Measurements from ENCODE around the gene TSC22D3.

TSC22D3 gene

GRCh38 chrX:107730991-107731766, 44.4 kb downstream of the TSC22D3 start:
- DNase-seq (ENCODE audit: low read depth) = no peak

DNA sequence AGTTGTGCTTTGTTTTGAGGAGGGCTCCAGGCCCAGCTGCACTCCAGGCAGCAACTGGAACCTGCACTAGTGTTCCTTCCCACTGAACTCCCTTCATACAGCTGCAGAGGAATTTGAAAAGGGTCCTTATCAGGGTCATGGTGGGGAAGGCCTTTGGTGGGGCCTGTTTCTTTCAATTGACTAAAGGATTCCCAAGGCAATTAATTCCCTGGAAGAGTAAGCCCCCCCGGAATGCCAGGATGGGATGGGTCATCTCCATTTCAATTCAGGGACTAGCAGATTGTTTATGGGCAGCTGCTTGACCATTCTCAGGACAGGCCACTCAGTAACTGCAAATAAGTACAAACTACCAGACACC, 45.3 kb downstream of the TSC22D3 start:
- DNase-seq (ENCODE audit: low read depth) = no peak

- no peak for DNase-seq (ENCODE audit: low read depth)
Observed at GRCh38 chrX:107729558-107730297, 45.9 kb downstream of the TSC22D3 start.

- DNase-seq (ENCODE audit: low read depth) = no peak
Observed at GRCh38 chrX:107728371-107729099, 47.1 kb downstream of the TSC22D3 start.

- DNase-seq (ENCODE audit: low read depth) = no peak
Observed at GRCh38 chrX:107726816-107727534, 48.6 kb downstream of the TSC22D3 start.

GRCh38 chrX:107725761-107726555, 49.6 kb downstream of the TSC22D3 start:
- no peak for DNase-seq (ENCODE audit: low read depth)

DNA sequence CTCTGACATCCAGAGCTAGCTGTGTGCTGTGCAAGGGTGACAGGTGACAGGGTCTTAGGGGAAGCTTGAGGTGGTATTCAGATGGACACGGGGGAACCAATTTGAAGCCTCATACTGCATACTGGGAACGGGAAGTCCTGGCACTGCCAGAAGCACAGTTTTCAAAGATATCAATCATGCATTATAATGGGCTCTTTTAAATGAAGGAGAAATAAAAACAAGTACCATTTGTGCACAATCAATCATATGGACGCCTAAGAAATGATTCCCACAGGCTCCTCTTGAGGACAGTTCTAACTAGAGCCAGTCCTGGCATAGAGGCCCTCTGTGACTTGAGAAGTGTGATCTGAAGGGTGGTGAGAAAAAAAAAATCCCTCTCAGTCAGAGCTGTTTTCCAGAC, 50.9 kb downstream of the TSC22D3 start:
- DNase-seq (ENCODE audit: low read depth) = no peak

DNA sequence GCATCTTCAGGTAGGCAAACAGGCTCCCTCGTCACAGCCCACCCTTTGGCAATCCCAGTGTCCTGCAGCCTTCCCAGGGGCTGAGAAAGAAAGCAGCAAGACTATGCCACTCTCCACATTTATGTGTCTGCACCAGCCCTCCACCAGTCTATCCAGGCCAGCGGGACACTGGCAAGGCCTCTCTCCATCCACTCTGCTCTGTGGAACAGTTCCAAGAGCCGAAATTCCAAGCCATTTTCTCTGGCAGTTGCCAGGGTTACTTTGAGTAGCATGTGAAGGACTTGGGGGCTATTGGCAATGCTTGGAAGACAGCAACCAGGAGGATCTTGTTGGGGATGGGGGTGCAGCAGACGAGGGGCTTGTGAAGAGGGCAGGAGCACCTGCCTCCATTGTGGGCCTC, 52.1 kb downstream of the TSC22D3 start:
- no peak for DNase-seq (ENCODE audit: low read depth)

DNA sequence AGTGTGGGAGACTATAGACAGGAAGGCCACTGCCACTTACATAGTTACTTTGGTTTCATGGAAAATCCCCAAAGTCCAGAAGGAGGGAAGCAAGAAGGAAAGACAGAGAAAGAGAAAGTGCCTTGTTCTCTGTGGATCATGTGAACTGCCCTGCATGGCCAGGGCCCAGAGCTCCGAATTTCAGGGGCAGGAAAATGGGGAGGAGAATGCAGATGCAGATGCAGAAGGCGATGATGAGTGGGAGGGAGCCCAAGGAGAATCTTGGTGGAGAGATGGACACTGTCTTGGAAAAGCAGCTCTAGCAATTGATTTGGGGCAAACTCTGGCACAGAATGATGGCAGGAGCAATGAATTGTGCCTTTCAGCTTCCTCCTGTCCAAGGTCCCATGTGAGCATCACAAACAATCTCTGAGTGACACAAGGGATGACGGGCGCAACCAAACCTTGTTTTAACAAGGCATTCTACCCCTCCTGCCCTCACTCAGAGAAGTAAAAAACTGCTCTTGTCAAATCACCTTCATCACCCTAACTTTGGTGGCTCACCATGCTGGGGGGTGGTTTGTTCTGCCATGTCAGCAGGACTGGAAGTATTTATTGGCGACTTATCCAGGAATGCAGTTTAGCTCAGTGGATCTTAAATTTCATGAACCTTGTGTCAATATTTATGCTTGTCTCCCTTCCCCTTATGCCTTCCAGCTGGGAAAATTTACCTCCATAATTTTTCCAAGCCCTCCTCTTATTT, 53.5 kb downstream of the TSC22D3 start:
- DNase-seq (ENCODE audit: low read depth) = no peak

DNA sequence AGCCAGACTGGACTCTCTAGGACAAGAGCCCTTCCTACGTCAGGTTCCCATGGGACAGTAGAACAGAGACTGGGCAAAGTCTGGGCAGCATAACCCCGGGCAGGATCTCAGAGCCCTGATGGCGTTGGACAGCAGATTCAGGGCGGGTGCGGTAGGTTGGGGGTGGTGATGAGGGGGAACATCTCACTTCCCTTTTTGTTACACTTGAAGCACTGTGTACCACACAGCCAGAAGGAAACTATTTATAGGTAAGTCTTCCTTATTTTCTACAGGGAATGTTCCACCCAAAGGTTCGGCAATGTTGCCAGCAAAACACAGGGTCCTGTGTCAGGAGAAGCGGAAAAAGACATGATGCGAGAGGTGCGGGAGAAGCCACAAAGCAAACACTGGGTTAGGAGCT, 54.3 kb downstream of the TSC22D3 start:
- no peak for DNase-seq (ENCODE audit: low read depth)

DNA sequence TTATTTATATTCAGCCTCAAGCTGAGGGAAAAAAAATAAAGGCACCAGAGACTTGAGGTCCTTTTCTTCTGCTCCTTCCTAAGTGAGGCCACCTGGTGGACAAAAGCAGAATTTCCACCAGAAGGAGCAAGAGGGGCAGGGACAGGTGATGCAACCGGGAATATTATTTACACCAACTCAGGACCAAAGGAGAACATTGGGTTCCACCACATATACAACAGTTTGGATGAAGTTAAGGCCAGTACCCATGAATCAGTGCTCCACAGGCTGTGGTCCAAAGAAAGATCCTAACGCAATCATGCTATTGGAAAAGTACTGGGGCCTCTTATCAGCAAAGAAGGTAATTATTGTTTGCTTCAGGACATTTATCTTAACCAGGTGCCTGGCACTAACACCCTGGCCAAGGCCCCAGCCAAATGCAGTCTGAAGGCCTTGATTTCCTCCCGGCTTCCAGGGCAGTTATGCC, 57.4 kb downstream of the TSC22D3 start:
- no peak for DNase-seq (ENCODE audit: low read depth)

DNA sequence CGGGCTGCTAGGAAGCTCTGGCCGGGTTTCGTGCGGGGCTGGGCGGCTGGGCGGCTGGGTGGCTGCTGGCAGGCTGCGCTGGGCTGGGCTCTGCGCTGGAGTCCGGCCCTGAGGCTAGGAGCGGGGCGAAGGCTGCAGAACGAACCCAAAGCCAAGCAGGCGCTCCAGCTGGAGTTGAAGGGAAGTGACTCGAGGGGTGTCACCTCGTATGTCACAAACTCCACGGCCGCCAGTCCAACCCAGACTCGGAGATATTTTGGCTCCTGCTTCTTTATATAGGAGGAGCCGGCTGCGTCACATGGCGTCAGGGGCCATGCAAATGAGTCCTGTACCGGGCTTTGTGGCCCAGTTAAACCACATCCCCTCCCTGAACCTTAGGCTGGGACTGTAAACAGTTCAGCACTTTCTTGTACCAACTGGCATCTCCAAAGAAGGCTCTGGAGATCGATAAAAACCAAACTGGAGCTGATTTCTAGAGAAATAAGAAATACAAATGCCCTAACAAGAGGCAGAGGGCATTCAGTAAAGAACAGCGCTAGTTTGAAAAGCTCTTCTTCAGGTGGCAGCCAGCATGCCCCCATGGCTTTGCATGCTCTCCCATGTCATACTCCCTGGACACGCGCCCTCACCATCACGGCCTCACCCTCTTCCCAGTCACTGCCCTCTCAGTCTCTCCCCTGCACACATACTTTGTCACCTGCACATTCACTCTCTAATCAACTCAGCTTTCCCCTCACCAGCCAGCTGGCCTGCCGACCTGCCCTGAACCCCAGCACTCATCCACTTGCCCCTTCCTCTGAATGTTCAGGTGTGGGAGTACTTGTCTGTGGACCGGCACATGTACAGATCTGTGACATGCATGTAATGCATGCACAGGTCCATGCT, 58.5 kb downstream of the TSC22D3 start:
- DNase-seq (ENCODE audit: low read depth) = no peak

GRCh38 chrX:107716118-107716684, 59.4 kb downstream of the TSC22D3 start:
- DNase-seq (ENCODE audit: low read depth) = no peak

DNA sequence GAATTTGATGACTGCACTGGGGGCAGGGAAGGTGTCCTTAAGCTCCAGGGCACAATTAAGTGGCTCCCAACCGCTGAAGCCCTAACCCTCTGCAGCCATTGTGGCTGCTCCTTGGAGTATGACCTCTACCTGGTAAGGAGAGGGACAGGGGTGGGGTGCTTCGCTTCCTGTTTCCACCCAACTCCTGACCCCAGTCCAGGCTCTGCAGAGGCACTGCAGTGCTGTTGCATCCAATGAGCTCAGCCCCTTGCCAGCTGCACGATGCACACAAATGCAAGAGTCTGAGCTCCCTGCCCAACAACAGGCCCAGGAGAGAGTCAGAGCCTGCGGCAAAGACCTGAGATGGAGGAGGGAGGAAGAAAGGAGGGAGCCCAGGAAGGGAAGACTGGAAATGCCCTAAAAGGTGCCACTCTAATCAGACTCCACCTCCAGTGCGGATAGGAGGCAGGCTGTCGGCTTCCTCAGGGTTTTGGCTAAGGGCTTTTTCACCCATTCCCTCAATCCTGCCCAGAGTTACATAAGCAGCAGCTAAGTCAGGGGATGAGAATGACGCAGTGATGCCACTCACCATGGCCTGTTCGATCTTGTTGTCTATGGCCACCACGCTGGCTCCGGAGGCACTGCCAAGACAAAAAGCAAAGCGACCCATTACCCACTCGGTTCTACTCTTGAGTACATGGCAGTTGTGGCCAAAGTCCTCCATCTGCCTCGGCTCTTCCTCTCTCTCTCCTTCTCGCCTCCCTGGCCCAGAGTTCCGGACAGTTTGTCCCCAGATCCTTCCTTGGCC, 60.1 kb downstream of the TSC22D3 start:
- DNase-seq (ENCODE audit: low read depth) = no peak

DNA sequence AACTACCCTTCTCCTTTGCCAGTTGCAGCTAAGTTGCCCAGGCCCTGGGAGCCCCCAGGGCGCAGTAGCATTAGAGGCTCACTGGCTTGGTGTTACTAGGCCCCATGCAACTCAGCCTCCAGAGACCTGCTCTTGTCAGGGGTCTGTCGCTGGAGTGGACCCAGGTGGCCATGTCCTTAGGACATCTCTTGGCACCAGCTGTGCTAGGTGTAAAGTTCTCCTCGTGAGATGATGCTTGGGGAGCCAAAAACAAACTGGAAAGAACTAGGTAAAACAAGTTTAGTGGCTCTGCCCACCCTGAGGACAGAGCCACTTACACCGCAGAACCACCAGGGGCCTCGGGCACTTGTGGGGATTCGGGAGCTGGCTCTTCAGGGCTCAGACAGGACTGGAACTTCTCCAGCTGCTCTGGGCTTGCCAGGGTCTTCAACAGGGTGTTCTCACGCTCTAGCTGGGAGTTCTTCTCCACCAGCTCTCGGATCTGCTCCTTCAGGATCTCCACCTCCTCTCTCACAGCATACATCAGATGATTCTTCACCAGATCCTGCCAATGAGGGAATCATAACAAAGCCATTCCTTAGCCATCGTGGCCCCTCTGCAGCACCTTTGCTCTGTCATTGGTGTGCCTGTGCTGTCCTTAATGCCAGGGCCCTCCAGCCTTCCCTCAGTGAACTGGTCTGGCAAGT, 61.2 kb downstream of the TSC22D3 start:
- DNase-seq (ENCODE audit: low read depth) = no peak

- no peak for DNase-seq (ENCODE audit: low read depth)
Observed at GRCh38 chrX:107713543-107714205, 61.9 kb downstream of the TSC22D3 start.

GRCh38 chrX:107713203-107713542, 62.4 kb downstream of the TSC22D3 start:
- DNase-seq (ENCODE audit: low read depth) = no peak
